Neuronal stem cell (in vitro differentiated cells): Measurements from ENCODE around the gene TMEM72.

ENCODE experiments used
- DNase-seq: peaks from one replicate; pipeline ENCODE4 v3.0.0-alpha.2; 2013; ENCODE audit warnings: low spot score
- H2AFZ ChIP-seq: one replicate; pipeline ENCODE4 v1.6.1; 2013; ENCODE audit warnings: mild to moderate bottlenecking, low read length, inconsistent platforms
- H2AK5ac ChIP-seq: 2 replicates; pipeline ENCODE4 v1.6.1; 2013; ENCODE audit warnings: low read depth, mild to moderate bottlenecking, inconsistent platforms, low read length, moderate library complexity, mixed read lengths
- H2BK120ac ChIP-seq: 2 replicates; pipeline ENCODE4 v1.6.1; 2013; ENCODE audit warnings: low read depth, mild to moderate bottlenecking, inconsistent platforms, low read length, moderate library complexity, mixed read lengths
- H2BK12ac ChIP-seq: one replicate; pipeline ENCODE4 v1.6.1; 2013; ENCODE audit warnings: low read length, inconsistent platforms
- H2BK15ac ChIP-seq: 2 replicates; pipeline ENCODE4 v1.6.1; 2013; ENCODE audit warnings: mild to moderate bottlenecking, low read length, inconsistent platforms, mixed read lengths
- H2BK5ac ChIP-seq: one replicate; pipeline ENCODE4 v1.6.1; 2013; ENCODE audit warnings: inconsistent platforms, mild to moderate bottlenecking, low read length, moderate library complexity
- H3K14ac ChIP-seq: one replicate; pipeline ENCODE4 v1.6.1; 2013; ENCODE audit warnings: low read length, inconsistent platforms
- H3K18ac ChIP-seq: 2 replicates; pipeline ENCODE4 v1.6.1; 2013; ENCODE audit warnings: low read length, inconsistent platforms
- H3K23ac ChIP-seq: 2 replicates; pipeline ENCODE4 v1.6.1; 2013; ENCODE audit warnings: low read depth, mild to moderate bottlenecking, mixed read lengths, low read length, inconsistent platforms; ENCODE audit not compliant: poor library complexity
- H3K27ac ChIP-seq: replicated peaks from 3 replicates; pipeline ENCODE4 v1.5.1; 2013; ENCODE audit warnings: low read length, inconsistent platforms
- H3K27me3 ChIP-seq, 3 experiments: 2 replicates each; pipeline ENCODE4 v1.6.1; 2013; ENCODE audit warnings: low read length in 3 of 3, mild to moderate bottlenecking in 2 of 3, inconsistent platforms in 1 of 3, low read depth in 1 of 3, mixed read lengths in 1 of 3, moderate library complexity in 1 of 3; ENCODE audit not compliant: control insufficient read depth in 3 of 3, insufficient read depth in 3 of 3
- H3K36me3 ChIP-seq, 2 donors: replicated peaks in 1 of 2; 2 replicates each; pipeline ENCODE4 v1.6.1; 2013; ENCODE audit warnings: low read length in 2 of 2; ENCODE audit not compliant: control insufficient read depth in 2 of 2, insufficient read depth in 2 of 2
- H3K4ac ChIP-seq: 2 replicates; pipeline ENCODE4 v1.6.1; 2013; ENCODE audit warnings: inconsistent platforms, mild to moderate bottlenecking, low read length, moderate library complexity
- H3K4me1 ChIP-seq, 2 donors: 1 replicate in 1 of 2; 2 replicates in 1 of 2; pipeline ENCODE4 v1.6.1; 2013; ENCODE audit warnings: low read length in 2 of 2, low read depth in 1 of 2; ENCODE audit not compliant: control insufficient read depth in 2 of 2, insufficient read depth in 1 of 2
- H3K4me2 ChIP-seq: one replicate; pipeline ENCODE4 v1.6.1; 2013; ENCODE audit warnings: mild to moderate bottlenecking, low read length, inconsistent platforms; ENCODE audit not compliant: insufficient read depth, poor library complexity, severe bottlenecking
- H3K4me3 ChIP-seq, 2 donors: 2 replicates each; pipeline ENCODE4 v1.5.1; 2013; ENCODE audit warnings: low read length in 2 of 2, mild to moderate bottlenecking in 2 of 2, inconsistent platforms in 1 of 2, moderate library complexity in 1 of 2
- H3K79me1 ChIP-seq: one replicate; pipeline ENCODE4 v1.6.1; 2013; ENCODE audit warnings: low read depth, mild to moderate bottlenecking, inconsistent platforms, low read length, moderate library complexity
- H3K9ac ChIP-seq: one replicate; pipeline ENCODE4 v1.6.1; 2013; ENCODE audit warnings: mild to moderate bottlenecking, low read depth, low read length, inconsistent platforms; ENCODE audit not compliant: poor library complexity
- H3K9me3 ChIP-seq, 2 donors: replicated peaks in 1 of 2; 2 replicates each; pipeline versions ENCODE3 to v1.6.1; 2013; ENCODE audit warnings: low read length in 2 of 2, mild to moderate bottlenecking in 2 of 2, inconsistent platforms in 1 of 2, low read depth in 1 of 2, mixed read lengths in 1 of 2, moderate library complexity in 1 of 2; ENCODE audit not compliant: control insufficient read depth in 2 of 2, insufficient read depth in 1 of 2
- H4K8ac ChIP-seq: one replicate; pipeline ENCODE4 v1.6.1; 2013; ENCODE audit warnings: low read depth, mild to moderate bottlenecking, inconsistent platforms, low read length, moderate library complexity
- H4K91ac ChIP-seq: one replicate; pipeline ENCODE4 v1.6.1; 2013; ENCODE audit warnings: low read length, low read depth, mild to moderate bottlenecking, inconsistent platforms; ENCODE audit not compliant: poor library complexity
- WGBS, 2 donors: extraction: QIAGEN DNeasy Blood & Tissue Kit; methylation state at CpG; one replicate each; pipeline ENCODE4 v1.1.7; 2013; ENCODE audit warnings: missing lambda C conversion rate in 2 of 2, mixed read lengths in 1 of 2; ENCODE audit not compliant: insufficient read length in 2 of 2, insufficient replicate concordance in 1 of 2; ENCODE audit errors: extremely low coverage in 2 of 2; 5-methylcytosine and 5-hydroxymethylcytosine counted together

Gene TMEM72

GRCh38 chr10:44928462-44928861 lies 17.3 kb downstream of the TMEM72 start:
- Histone ChIP-seq H3K4me1 (peaks cover 3 to 13% of the 10 kb centered on the region in 2 donors), H3K4me2 (no peak overlapping the region), H3K9ac (no peak overlapping the region), H2AK5ac (no peak overlapping the region), H3K14ac (no peak overlapping the region), H4K91ac (no peak overlapping the region), H4K8ac (no peak overlapping the region), H2AFZ (no peak overlapping the region), H3K36me3 (no peaks in the 10 kb centered on the region), H3K27me3 (peaks cover 0 to 5% (median 0%) of the 10 kb centered on the region in 3 experiments), H3K18ac (no peak overlapping the region), H2BK12ac (no peak overlapping the region), H3K4me3 (no peak overlapping the region), H3K4ac (no peak overlapping the region), H2BK120ac (no peak overlapping the region), H3K79me1 (no peaks in the 10 kb centered on the region), H3K9me3 (peaks cover 0 to 5% of the 10 kb centered on the region in 2 donors), H2BK15ac (no peak overlapping the region), H3K23ac (no peak overlapping the region), H3K27ac (no peak overlapping the region), H2BK5ac (no peak overlapping the region)
- no peak for DNase-seq

- Histone ChIP-seq H3K9ac (no peak overlapping the region), H3K27me3 (peaks cover 0 to 5% (median 0%) of the 10 kb centered on the region in 3 experiments), H3K36me3 (no peaks in the 10 kb centered on the region), H2AFZ (no peak overlapping the region), H3K9me3 (peaks cover 0 to 5% of the 10 kb centered on the region in 2 donors), H3K4me1 (peaks cover 3 to 8% of the 10 kb centered on the region in 2 donors), H2BK5ac (no peak overlapping the region), H3K14ac (no peak overlapping the region), H3K79me1 (no peaks in the 10 kb centered on the region), H3K4ac (no peak overlapping the region), H2BK120ac (peak overlapping the region; percentile 43), H3K18ac (peak overlapping the region; percentile 49), H2BK15ac (no peak overlapping the region), H4K8ac (no peak overlapping the region), H3K27ac (no peak overlapping the region), H2BK12ac (no peak overlapping the region), H3K4me2 (no peak overlapping the region), H3K4me3 (no peak overlapping the region), H4K91ac (no peak overlapping the region), H2AK5ac (no peak overlapping the region), H3K23ac (no peak overlapping the region)
- no peak for DNase-seq
- WGBS, 2 donors: no CpG with 5 or more reads among the region's 8 CpGs
Observed at GRCh38 chr10:44929356-44930255, 18.5 kb downstream of the TMEM72 start.

DNA sequence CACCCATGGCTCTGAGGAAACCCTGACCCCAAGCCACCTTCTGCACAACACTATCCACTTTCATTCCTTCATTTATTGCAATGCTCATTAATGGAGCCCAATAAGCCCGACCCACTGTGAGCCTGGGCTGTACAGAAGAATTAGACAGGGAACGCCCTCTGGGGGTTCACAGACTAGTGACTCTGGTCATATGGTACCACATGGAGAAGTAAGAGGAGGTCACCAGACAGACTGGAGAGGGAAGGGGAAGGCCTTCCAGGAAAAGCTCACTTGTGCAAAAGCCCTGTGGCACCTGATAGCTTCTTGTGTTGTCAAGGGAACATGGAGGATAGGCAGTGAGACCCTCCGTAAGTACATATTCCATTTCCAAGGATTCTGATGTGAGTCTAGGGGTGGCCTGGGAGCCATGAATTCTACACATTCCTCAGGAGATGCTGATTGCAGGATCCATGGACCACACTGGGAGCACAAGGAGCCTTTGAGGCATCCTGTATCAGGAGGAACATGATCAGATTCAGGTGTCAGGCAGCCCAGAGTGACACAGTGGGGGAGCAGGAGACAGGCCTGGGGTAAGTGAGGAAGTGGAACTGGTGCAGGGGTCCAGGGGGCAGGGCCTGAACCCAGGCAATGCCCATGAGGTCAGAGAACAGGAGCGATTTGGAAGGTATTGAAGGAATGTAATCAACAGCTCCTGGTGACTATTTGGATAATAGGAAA lies 19.9 kb downstream of the TMEM72 start:
- H3K4me1 ChIP-seq: peaks cover 0 to 2% of the 10 kb centered on the region in 2 donors
- no peaks in the 10 kb centered on the region for H3K79me1 ChIP-seq
- no peak overlapping the region for H3K18ac ChIP-seq
- no peak overlapping the region for H3K23ac ChIP-seq
- H3K4ac ChIP-seq: no peak overlapping the region
- H3K4me2 ChIP-seq: no peak overlapping the region
- WGBS, 2 donors: no CpG with 5 or more reads among the region's 4 CpGs
- no peak overlapping the region for H3K9ac ChIP-seq
- peak overlapping the region; percentile 68 for H2BK12ac ChIP-seq
- H3K4me3 ChIP-seq: no peak overlapping the region
- H2BK5ac ChIP-seq: no peak overlapping the region
- no peak overlapping the region for H2BK120ac ChIP-seq
- no peak for DNase-seq
- no peak overlapping the region for H4K8ac ChIP-seq
- H2AFZ ChIP-seq: no peak overlapping the region
- no peaks in the 10 kb centered on the region for H3K36me3 ChIP-seq
- H3K14ac ChIP-seq: no peak overlapping the region
- peaks cover 0 to 5% (median 0%) of the 10 kb centered on the region in 3 experiments for H3K27me3 ChIP-seq
- no peak overlapping the region for H4K91ac ChIP-seq
- H2AK5ac ChIP-seq: peak overlapping the region; percentile 29
- peaks cover 0 to 3% of the 10 kb centered on the region in 2 donors for H3K9me3 ChIP-seq
- H2BK15ac ChIP-seq: no peak overlapping the region
- no peak overlapping the region for H3K27ac ChIP-seq
